ENCODE data around the gene FAM32A. TPM values are rescaled to one million over a fixed set of nuclear protein-coding genes. Genes with fewer than 3 reads are reported as not detected.

The FAM32A gene
- total and polyA plus RNA-seq, 9 donors = 37.9 to 68.6 (median 46.5) TPM

DNA sequence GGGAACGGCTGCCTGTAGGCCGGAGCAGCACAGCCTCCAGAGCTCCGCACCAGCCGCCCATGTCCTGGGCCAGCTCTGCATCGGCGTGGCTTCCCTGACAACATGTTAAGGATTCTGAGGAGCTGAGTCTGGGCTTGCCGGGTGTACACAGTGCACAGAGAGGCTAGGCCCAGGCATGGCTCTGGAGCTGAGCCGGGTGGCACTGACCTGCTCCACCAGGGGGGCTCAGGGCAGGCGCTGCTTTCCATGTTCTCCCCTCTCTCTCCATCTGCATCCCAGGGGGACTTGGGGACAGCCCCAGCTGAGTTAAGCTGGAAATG, 44.1 kb downstream of the FAM32A start:
- Histone ChIP-seq H3K27ac (no peak overlapping the region), H3K9me3 (no peaks in the 10 kb centered on the region), H3K4me3 (no peak overlapping the region), H3K36me3 (no peaks in the 10 kb centered on the region), H3K27me3 (no peaks in the 10 kb centered on the region), H3K4me1 (ENCODE audit: insufficient read depth) (no peaks in the 10 kb centered on the region)
- 90 to 94% (median 93%) methylated on average over 8 to 9 of the region's 9 CpGs for WGBS, 3 donors
- intact Hi-C loops (cut with DNase I) = no loop called here
- no peak for TF ChIP-seq POLR2A (IDR thresholded peaks at IDR 0.05)
- no peak for TF ChIP-seq EP300 (IDR thresholded peaks at IDR 0.05)
- TF ChIP-seq, protein P1, sequence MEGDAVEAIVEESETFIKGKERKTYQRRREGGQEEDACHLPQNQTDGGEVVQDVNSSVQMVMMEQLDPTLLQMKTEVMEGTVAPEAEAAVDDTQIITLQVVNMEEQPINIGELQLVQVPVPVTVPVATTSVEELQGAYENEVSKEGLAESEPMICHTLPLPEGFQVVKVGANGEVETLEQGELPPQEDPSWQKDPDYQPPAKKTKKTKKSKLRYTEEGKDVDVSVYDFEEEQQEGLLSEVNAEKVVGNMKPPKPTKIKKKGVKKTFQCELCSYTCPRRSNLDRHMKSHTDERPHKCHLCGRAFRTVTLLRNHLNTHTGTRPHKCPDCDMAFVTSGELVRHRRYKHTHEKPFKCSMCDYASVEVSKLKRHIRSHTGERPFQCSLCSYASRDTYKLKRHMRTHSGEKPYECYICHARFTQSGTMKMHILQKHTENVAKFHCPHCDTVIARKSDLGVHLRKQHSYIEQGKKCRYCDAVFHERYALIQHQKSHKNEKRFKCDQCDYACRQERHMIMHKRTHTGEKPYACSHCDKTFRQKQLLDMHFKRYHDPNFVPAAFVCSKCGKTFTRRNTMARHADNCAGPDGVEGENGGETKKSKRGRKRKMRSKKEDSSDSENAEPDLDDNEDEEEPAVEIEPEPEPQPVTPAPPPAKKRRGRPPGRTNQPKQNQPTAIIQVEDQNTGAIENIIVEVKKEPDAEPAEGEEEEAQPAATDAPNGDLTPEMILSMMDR (IDR thresholded peaks at IDR 0.05) = no peak
- no peak for DNase-seq

DNA sequence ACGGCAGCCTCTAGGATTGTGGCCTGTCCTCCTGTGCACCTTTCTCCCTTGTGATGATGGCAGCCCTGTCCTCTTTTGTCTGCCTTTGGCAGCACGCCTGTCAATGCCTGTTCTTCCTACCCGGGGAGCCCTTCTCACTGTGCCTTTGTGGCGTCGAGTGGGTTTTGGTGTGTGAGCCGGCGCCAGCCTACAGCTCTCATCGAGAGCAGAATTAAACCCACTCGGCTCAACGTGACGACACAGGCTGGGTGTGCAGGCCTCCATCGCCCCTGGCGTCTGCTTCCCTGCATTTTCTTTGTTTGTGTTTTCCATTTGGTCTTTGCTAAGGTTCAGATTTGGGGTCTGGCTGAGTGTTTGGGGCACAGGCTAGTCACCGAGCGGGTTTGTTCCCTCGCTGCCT, 46.9 kb downstream of the FAM32A start:
- TF ChIP-seq, protein P1 (IDR thresholded peaks at IDR 0.05) = no peak
- TF ChIP-seq POLR2A (IDR thresholded peaks at IDR 0.05) (no peak), EP300 (IDR thresholded peaks at IDR 0.05) (no peak)
- Histone ChIP-seq H3K4me1 (ENCODE audit: insufficient read depth) (no peaks in the 10 kb centered on the region), H3K9me3 (no peaks in the 10 kb centered on the region), H3K4me3 (no peak overlapping the region), H3K27me3 (no peaks in the 10 kb centered on the region), H3K36me3 (no peaks in the 10 kb centered on the region), H3K27ac (no peak overlapping the region)
- DNase-seq = no peak
- WGBS, 3 donors = 92 to 95% (median 94%) methylated on average over 16 of the region's 16 CpGs
- intact Hi-C loops (cut with DNase I) = no loop called here

DNA sequence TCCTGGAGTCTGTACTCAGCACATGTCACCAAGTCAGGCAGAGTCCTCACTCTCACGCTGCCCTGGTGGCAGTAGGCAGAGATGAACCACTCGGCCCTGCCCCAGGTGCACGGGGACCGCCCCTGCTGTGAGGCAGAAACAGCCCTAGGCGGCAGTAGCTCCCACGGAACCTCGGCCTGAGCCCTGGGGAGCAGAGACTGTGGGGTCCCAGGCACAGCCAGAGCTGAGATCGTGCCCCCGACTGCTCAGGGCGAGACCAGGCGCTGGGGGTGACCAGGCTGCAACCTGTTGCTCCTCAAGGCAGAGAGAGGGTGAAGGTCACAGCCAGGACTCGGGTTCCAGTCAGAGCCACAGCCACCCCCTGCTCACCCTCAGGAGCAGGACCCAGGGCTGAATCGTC, 47.4 kb downstream of the FAM32A start:
- Histone ChIP-seq H3K36me3 (no peaks in the 10 kb centered on the region), H3K27me3 (no peaks in the 10 kb centered on the region), H3K27ac (no peak overlapping the region), H3K9me3 (no peaks in the 10 kb centered on the region), H3K4me3 (no peak overlapping the region), H3K4me1 (ENCODE audit: insufficient read depth) (no peaks in the 10 kb centered on the region)
- DNase-seq = no peak
- 89 to 90% (median 90%) methylated on average over 13 of the region's 13 CpGs for WGBS, 3 donors
- TF ChIP-seq POLR2A (IDR thresholded peaks at IDR 0.05) (no peak), EP300 (IDR thresholded peaks at IDR 0.05) (no peak)
- TF ChIP-seq, protein P1 (IDR thresholded peaks at IDR 0.05) = no peak
- intact Hi-C loops (cut with DNase I) = no loop called here

GRCh38 chr19:16233081-16233776, 48.0 kb downstream of the FAM32A start:
- Histone ChIP-seq H3K4me3 (no peak overlapping the region), H3K4me1 (ENCODE audit: insufficient read depth) (no peaks in the 10 kb centered on the region), H3K36me3 (no peaks in the 10 kb centered on the region), H3K27me3 (no peaks in the 10 kb centered on the region), H3K9me3 (no peaks in the 10 kb centered on the region), H3K27ac (no peak overlapping the region)
- WGBS, 3 donors = 91 to 93% (median 92%) methylated on average over 19 of the region's 19 CpGs
- TF ChIP-seq EP300 (IDR thresholded peaks at IDR 0.05) (no peak), POLR2A (IDR thresholded peaks at IDR 0.05) (no peak)
- TF ChIP-seq, protein P1 (IDR thresholded peaks at IDR 0.05) = no peak
- intact Hi-C loops (cut with DNase I) = no loop called here
- DNase-seq = no peak

Data from ovary (tissue), 9 donors.